Measurements from ENCODE around the gene NOSTRIN. TPM values are rescaled to one million over a fixed set of nuclear protein-coding genes. Genes with fewer than 3 reads are reported as not detected.

NOSTRIN gene
- total and polyA plus RNA-seq, 2 of the 8 experiments (the other 6 are each of a cell fraction or from before 2014, with no cell fraction given), result not detected

DNA sequence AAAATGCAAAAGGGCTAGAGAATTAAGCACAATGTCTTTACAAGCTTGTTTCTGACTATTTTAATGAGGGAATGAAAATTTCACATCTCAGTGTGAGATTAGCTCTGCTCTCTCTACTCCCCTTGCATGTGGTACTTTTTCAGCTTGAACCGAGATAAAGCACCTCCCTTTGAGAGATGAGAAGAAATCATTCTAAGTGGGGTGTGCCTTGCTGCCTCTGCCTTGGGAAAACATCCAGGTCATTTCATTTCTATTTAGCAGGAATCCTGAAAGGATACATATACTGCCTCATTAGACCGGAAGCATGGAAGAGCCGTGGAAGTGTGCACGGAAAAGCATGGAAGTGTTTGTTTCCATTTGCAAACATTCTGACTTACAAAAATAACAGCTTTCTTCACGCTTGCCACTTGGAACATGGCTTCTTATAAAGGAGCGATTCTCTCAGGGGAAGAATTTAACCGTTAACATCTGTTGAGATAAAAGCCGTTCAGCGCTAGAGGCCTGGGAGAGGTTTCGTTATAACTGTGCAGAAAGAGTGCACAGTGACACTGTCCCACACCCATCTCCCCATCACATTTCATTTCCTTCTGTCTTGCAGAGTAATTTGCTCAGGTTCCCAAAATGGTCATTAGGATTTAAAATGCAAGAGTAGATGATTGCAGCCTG lies 16.7 kb downstream of the NOSTRIN start:
- Histone ChIP-seq H3K27ac (ENCODE audit: low read depth, low read length) (no peak overlapping the region), H2AK5ac (ENCODE audit: low read depth, low read length) (no peak overlapping the region)
- no peak for FAIRE-seq
- TF ChIP-seq, protein P1, sequence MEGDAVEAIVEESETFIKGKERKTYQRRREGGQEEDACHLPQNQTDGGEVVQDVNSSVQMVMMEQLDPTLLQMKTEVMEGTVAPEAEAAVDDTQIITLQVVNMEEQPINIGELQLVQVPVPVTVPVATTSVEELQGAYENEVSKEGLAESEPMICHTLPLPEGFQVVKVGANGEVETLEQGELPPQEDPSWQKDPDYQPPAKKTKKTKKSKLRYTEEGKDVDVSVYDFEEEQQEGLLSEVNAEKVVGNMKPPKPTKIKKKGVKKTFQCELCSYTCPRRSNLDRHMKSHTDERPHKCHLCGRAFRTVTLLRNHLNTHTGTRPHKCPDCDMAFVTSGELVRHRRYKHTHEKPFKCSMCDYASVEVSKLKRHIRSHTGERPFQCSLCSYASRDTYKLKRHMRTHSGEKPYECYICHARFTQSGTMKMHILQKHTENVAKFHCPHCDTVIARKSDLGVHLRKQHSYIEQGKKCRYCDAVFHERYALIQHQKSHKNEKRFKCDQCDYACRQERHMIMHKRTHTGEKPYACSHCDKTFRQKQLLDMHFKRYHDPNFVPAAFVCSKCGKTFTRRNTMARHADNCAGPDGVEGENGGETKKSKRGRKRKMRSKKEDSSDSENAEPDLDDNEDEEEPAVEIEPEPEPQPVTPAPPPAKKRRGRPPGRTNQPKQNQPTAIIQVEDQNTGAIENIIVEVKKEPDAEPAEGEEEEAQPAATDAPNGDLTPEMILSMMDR (IDR thresholded peaks at IDR 0.05; ENCODE audit: control extremely low read depth in 1 of 3, insufficient read depth in 1 of 3, low read depth in 1 of 3, low read length in 3 of 3), result no peak
- no peak for TF ChIP-seq ASH2L (IDR thresholded peaks at IDR 0.05; ENCODE audit: low read length)

More for the DNA sequence above, 16.7 kb downstream of the NOSTRIN start:
- Histone ChIP-seq H4K91ac (replicated peaks; ENCODE audit: insufficient read length, low read length) (no peak overlapping the region), H3K79me2 (ENCODE audit: control insufficient read depth in 1 of 2, insufficient read depth in 2 of 2, low read length in 2 of 2) (no peaks in the 10 kb centered on the region), H2BK15ac (ENCODE audit: low read length) (no peak overlapping the region), H3K23me2 (ENCODE audit: low read depth, low read length) (no peaks in the 10 kb centered on the region), H3K4me1 (replicated peaks in 1 of 4; ENCODE audit: control insufficient read depth in 3 of 4, insufficient read depth in 4 of 4, low read length in 3 of 4) (peaks cover 0 to 3% (median 0%) of the 10 kb centered on the region in 4 experiments; a peak in 1 of 7 replicates), H3K79me1 (ENCODE audit: low read depth, low read length) (no peaks in the 10 kb centered on the region), H3K36me3 (ENCODE audit: control insufficient read depth in 2 of 4, insufficient read depth in 4 of 4, low read length in 3 of 4) (no peaks in the 10 kb centered on the region), H3K27me3 (replicated peaks in 1 of 4; ENCODE audit: control insufficient read depth in 3 of 4, extremely low read depth in 1 of 4, insufficient read depth in 3 of 4, low read length in 3 of 4) (peaks cover 0 to 1% (median 0%) of the 10 kb centered on the region in 4 experiments; a peak in 1 of 7 replicates), H2AFZ (ENCODE audit: low read length) (no peak overlapping the region), H3K56ac (replicated peaks; ENCODE audit: insufficient read length, low read depth, low read length) (no peak overlapping the region), H3K4me3 (ENCODE audit: extremely low read depth in 1 of 4, insufficient read depth in 2 of 4, low read depth in 3 of 4, low read length in 4 of 4) (no peak overlapping the region), H4K8ac (ENCODE audit: extremely low read depth, insufficient read depth, low read length) (no peak overlapping the region), H2BK12ac (ENCODE audit: low read depth, low read length) (no peak overlapping the region), H4K20me1 (replicated peaks in 1 of 2; ENCODE audit: control insufficient read depth in 1 of 2, insufficient read depth in 2 of 2, low read length in 2 of 2) (no peaks in the 10 kb centered on the region), H3K9ac (replicated peaks in 1 of 4; ENCODE audit: extremely low read depth in 1 of 4, low read depth in 3 of 4, low read length in 3 of 4) (no peak overlapping the region), H2BK5ac (ENCODE audit: low read depth, low read length) (no peak overlapping the region), H3K4me2 (ENCODE audit: insufficient read depth in 1 of 2, low read depth in 2 of 2, low read length in 2 of 2) (no peak overlapping the region), H3K4ac (replicated peaks; ENCODE audit: insufficient read length, low read depth, low read length) (no peak overlapping the region), H3K9me3 (ENCODE audit: insufficient read depth in 2 of 2, low read depth in 1 of 2, low read length in 1 of 2) (no peaks in the 10 kb centered on the region), H2BK120ac (replicated peaks; ENCODE audit: low read depth, low read length) (no peak overlapping the region), H3K18ac (ENCODE audit: extremely low read depth, low read length) (no peak overlapping the region), H4K5ac (ENCODE audit: insufficient read length, low read depth, low read length) (no peak overlapping the region), H3K14ac (ENCODE audit: insufficient read length) (no peak overlapping the region), H3K23ac (ENCODE audit: insufficient read length) (no peak overlapping the region), H2BK20ac (ENCODE audit: low read length) (no peak overlapping the region)
- no peak for DNase-seq (ENCODE audit: low read depth in 1 of 2, low spot score in 2 of 2)
- CTCF ChIA-PET (ENCODE audit: partially characterized antibody), result interaction anchor here (0.6 kb wide), 1 partner anchor 68 kb away, joined by 3 read pairs; no protein-coding TSS in a partner anchor
- 83% methylated on average over 10 of the region's 10 CpGs; no CpG with 5 or more reads in 1 of the 2 experiments for WGBS, 2 experiments (ENCODE audit: extremely low coverage in 1 of 2, insufficient coverage in 1 of 2, insufficient read length in 1 of 2, insufficient replicate concordance in 2 of 2, low coverage in 1 of 2, low lambda C conversion rate in 2 of 2, missing lambda C conversion rate in 1 of 2)
- POLR2A ChIA-PET (ENCODE audit: partially characterized antibody), result no interaction called here

All from H1 (cell line).